Embryonic facial prominence (tissue), 1 donor: ENCODE results near the gene NGFR.

Experiments
- DNase-seq: peaks from one replicate; pipeline ENCODE4 v3.0.0-alpha.2; 2016; ENCODE audit errors: extremely low spot score

The NGFR gene

GRCh38 chr17:49515196-49515770, 20.2 kb downstream of the NGFR start:
- DNase-seq: no peak

- no peak for DNase-seq
Measured at GRCh38 chr17:49516180-49516579, 21.1 kb downstream of the NGFR start.

- no peak for DNase-seq
Measured at GRCh38 chr17:49518346-49519078, 23.4 kb downstream of the NGFR start.

- DNase-seq: no peak
Measured at GRCh38 chr17:49519781-49520180, 24.7 kb downstream of the NGFR start.

GRCh38 chr17:49520386-49521087, 25.4 kb downstream of the NGFR start:
- no peak for DNase-seq

GRCh38 chr17:49521088-49521450, 26.0 kb downstream of the NGFR start:
- DNase-seq: no peak

- DNase-seq: no peak
Measured at GRCh38 chr17:49521471-49522356, 26.6 kb downstream of the NGFR start.

- no peak for DNase-seq
Measured at GRCh38 chr17:49522357-49522890, 27.3 kb downstream of the NGFR start.

- DNase-seq: no peak
Measured at GRCh38 chr17:49523196-49523595, 28.1 kb downstream of the NGFR start.

GRCh38 chr17:49523706-49524472, 28.8 kb downstream of the NGFR start:
- no peak for DNase-seq

GRCh38 chr17:49524473-49525359, 29.6 kb downstream of the NGFR start:
- DNase-seq: no peak

GRCh38 chr17:49525831-49526741, 31.0 kb downstream of the NGFR start:
- no peak for DNase-seq

- no peak for DNase-seq
Measured at GRCh38 chr17:49527927-49528651, 33.0 kb downstream of the NGFR start.

GRCh38 chr17:49528966-49529365, 33.9 kb downstream of the NGFR start:
- DNase-seq: no peak

GRCh38 chr17:49530118-49530517, 35.0 kb downstream of the NGFR start:
- no peak for DNase-seq

GRCh38 chr17:49543860-49544259, 48.8 kb downstream of the NGFR start:
- no peak for DNase-seq

- DNase-seq: no peak
Measured at GRCh38 chr17:49545007-49545660, 50.0 kb downstream of the NGFR start.
